ENCODE data around the gene OGT. TPM values are rescaled to one million over a fixed set of nuclear protein-coding genes. Genes with fewer than 3 reads are reported as not detected.
A peak's percentile ranks its signal among the peaks of the same experiment; 100 is the strongest.
"Not testable (repeated sequence)": the region's sequence is repeated elsewhere in the genome, so short reads cannot be mapped to it uniquely, and the experiment has no call there.

OGT gene
- total and polyA plus RNA-seq, 4 experiments from 2014 or later, result 18.3 to 525 (median 277) TPM

DNA sequence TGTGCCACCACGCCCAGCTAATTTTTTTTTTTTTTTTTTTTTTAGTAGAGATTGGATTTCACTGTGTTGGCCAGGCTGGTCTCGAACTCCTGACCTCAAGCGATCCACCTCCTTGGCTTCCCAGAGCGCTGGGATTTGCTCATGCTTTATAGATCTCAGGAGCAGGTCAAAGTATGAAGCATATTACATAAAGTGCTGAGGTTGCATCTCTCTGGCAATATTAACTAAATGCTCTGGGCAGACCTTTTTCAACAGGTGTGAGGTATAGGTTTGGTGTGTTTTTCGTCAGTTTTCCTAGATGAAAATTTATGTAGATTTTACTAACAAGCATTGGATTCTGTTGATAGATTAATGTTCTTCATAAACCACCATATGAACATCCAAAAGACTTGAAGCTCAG lies 26.0 kb downstream of the OGT start:
- Mint-ChIP-seq H3K4me3 (peak overlapping the region in 1 of 8 donors; percentile 17), H3K4me1 (peaks cover 3 to 7% (median 4%) of the 10 kb centered on the region in 4 donors), H3K27me3 (no peaks in the 10 kb centered on the region), H3K27ac (no peak overlapping the region), H3K9me3 (no peaks in the 10 kb centered on the region), H3K36me3 (peaks cover 24 to 80% of the 10 kb centered on the region in 2 donors)
- Histone ChIP-seq H3K9me3 (ENCODE audit: control insufficient read depth in 1 of 2, low read length in 2 of 2) (no peaks in the 10 kb centered on the region), H3K36me3 (ENCODE audit: insufficient read depth, low read length) (peaks cover 68% of the 10 kb centered on the region), H3K4me3 (ENCODE audit: low read length in 2 of 2) (no peak overlapping the region), H3K27me3 (ENCODE audit: insufficient read depth, low read length) (no peaks in the 10 kb centered on the region), H3K27ac (ENCODE audit: low read depth, low read length) (no peak overlapping the region), H3K4me1 (ENCODE audit: insufficient read depth, low read length) (no peaks in the 10 kb centered on the region)
- POLR2A ChIA-PET (ENCODE audit: partially characterized antibody), result no interaction called here
- no peak for DNase-seq
- intact Hi-C loops (cut with micrococcal nuclease), result loop anchor here (5.0 kb wide), 1 partner anchor 93 kb away; no protein-coding TSS in a partner anchor
- CTCF ChIA-PET (ENCODE audit: partially characterized antibody), result no interaction called here

DNA sequence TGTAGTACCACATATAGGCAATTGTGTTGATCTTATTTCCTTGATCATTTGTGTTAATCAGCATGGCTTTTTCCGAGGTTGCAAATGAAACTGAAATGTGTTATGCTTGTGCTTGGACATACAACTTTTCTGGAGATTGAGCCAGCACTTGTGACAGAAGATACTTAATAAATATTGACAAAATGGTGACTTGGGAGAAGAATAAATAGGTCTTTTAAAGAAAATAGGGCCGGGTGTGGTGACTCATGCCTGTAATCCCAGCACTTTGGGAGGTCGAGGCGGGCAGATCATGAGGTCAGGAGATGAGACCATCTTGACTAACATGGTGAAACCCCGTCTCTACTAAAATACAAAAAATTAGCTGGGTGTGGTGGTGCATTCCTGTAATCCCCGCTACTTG lies 26.9 kb downstream of the OGT start:
- DNase-seq; H3K4me3 Mint-ChIP-seq; H3K27me3 ChIP-seq (ENCODE audit: insufficient read depth, low read length); H3K4me3 ChIP-seq (ENCODE audit: low read length in 2 of 2); H3K9me3 Mint-ChIP-seq; H3K4me1 ChIP-seq (ENCODE audit: insufficient read depth, low read length); H3K9me3 ChIP-seq (ENCODE audit: control insufficient read depth in 1 of 2, low read length in 2 of 2); CTCF ChIA-PET (ENCODE audit: partially characterized antibody); H3K27me3 Mint-ChIP-seq; POLR2A ChIA-PET (ENCODE audit: partially characterized antibody); H3K27ac ChIP-seq (ENCODE audit: low read depth, low read length): not testable (repeated sequence)
- intact Hi-C loops (cut with micrococcal nuclease), result loop anchor here (5.0 kb wide), 1 partner anchor 93 kb away; no protein-coding TSS in a partner anchor
- Mint-ChIP-seq H3K27ac (peak overlapping the region in 1 of 7 donors; percentile 75), H3K36me3 (peaks cover 27 to 79% of the 10 kb centered on the region in 2 donors), H3K4me1 (peaks cover 4 to 11% (median 6%) of the 10 kb centered on the region in 4 donors)
- peaks cover 70% of the 10 kb centered on the region for H3K36me3 ChIP-seq (ENCODE audit: insufficient read depth, low read length)

GRCh38 chrX:71563921-71564320 lies 31.0 kb downstream of the OGT start:
- intact Hi-C loops (cut with micrococcal nuclease), result no loop called here
- H3K4me3 ChIP-seq (ENCODE audit: low read length in 2 of 2), result no peak overlapping the region
- peaks cover 0 to 6% (median 3%) of the 10 kb centered on the region in 4 donors for H3K4me1 Mint-ChIP-seq
- no peak for DNase-seq
- no peaks in the 10 kb centered on the region for H3K4me1 ChIP-seq (ENCODE audit: insufficient read depth, low read length)
- H3K27me3 ChIP-seq (ENCODE audit: insufficient read depth, low read length), result no peaks in the 10 kb centered on the region
- no peaks in the 10 kb centered on the region for H3K27me3 Mint-ChIP-seq
- peaks cover 32 to 83% of the 10 kb centered on the region in 2 donors for H3K36me3 Mint-ChIP-seq
- peak overlapping the region in 3 of 7 donors; percentile 3 to 57 (median 35) for H3K27ac Mint-ChIP-seq
- H3K4me3 Mint-ChIP-seq, result no peak overlapping the region
- H3K27ac ChIP-seq (ENCODE audit: low read depth, low read length), result no peak overlapping the region
- peaks cover 70% of the 10 kb centered on the region for H3K36me3 ChIP-seq (ENCODE audit: insufficient read depth, low read length)
- ChIA-PET POLR2A (ENCODE audit: partially characterized antibody) (interaction anchor here (3.9 kb wide), 1 partner anchor 30 kb away, joined by 12 read pairs; the partner anchor contains the start of gene OGT), CTCF (ENCODE audit: partially characterized antibody) (interaction anchor here (0.9 to 1.5 kb wide), 4 partner anchors 17 to 89 kb away, joined by 4 read pairs; no protein-coding TSS in a partner anchor)
- H3K9me3 Mint-ChIP-seq, result no peaks in the 10 kb centered on the region
- H3K9me3 ChIP-seq (ENCODE audit: control insufficient read depth in 1 of 2, low read length in 2 of 2), result no peaks in the 10 kb centered on the region

DNA sequence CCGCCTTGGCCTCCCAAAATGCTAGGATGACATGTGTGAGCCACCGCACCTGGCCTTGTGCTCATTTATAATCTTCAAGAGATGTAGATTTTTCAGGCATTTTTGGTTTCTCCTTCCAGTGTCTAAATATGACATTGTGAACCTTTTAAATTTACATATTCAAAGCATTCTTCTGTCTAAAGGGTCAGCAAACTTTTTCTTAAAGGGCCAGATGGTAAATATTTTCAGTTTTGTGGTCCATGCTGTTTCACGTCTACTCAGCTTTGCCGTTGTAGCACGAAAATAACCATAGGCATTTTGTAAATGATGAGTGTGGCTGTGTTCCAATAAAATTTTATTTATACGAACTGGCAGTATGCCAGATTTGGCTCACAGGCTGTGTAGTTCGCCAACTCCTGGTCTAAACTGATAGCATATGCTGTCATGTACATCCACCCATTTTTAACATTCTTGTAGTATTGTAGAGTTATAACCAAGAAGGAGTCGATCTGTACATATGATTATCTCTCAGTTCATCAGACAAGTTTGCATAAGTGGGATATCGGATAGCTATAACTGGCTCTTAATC lies 32.7 kb downstream of the OGT start:
- no peak for DNase-seq
- H3K27me3 Mint-ChIP-seq, result no peaks in the 10 kb centered on the region
- H3K4me1 Mint-ChIP-seq, result peaks cover 0 to 6% (median 3%) of the 10 kb centered on the region in 4 donors
- H3K36me3 ChIP-seq (ENCODE audit: insufficient read depth, low read length), result peaks cover 65% of the 10 kb centered on the region
- no peaks in the 10 kb centered on the region for H3K9me3 Mint-ChIP-seq
- peaks cover 32 to 76% of the 10 kb centered on the region in 2 donors for H3K36me3 Mint-ChIP-seq
- H3K4me1 ChIP-seq (ENCODE audit: insufficient read depth, low read length), result no peaks in the 10 kb centered on the region
- H3K27me3 ChIP-seq (ENCODE audit: insufficient read depth, low read length), result no peaks in the 10 kb centered on the region
- intact Hi-C loops (cut with micrococcal nuclease), result no loop called here
- CTCF ChIA-PET (ENCODE audit: partially characterized antibody), result no interaction called here
- H3K27ac Mint-ChIP-seq, result no peak overlapping the region
- no peaks in the 10 kb centered on the region for H3K9me3 ChIP-seq (ENCODE audit: control insufficient read depth in 1 of 2, low read length in 2 of 2)
- H3K4me3 Mint-ChIP-seq, result no peak overlapping the region
- H3K4me3 ChIP-seq (ENCODE audit: low read length in 2 of 2), result no peak overlapping the region
- POLR2A ChIA-PET (ENCODE audit: partially characterized antibody), result interaction anchor here (3.9 kb wide), 1 partner anchor 32 kb away, joined by 12 read pairs; the partner anchor contains the start of gene OGT
- H3K27ac ChIP-seq (ENCODE audit: low read depth, low read length), result no peak overlapping the region

- POLR2A ChIA-PET (ENCODE audit: partially characterized antibody), result interaction anchor here (0.9 kb wide), 1 partner anchor 38 kb away, joined by 3 read pairs; the partner anchor contains the start of gene OGT
- H3K27ac Mint-ChIP-seq, result not testable (repeated sequence)
- H3K36me3 ChIP-seq (ENCODE audit: insufficient read depth, low read length), result peaks cover 43% of the 10 kb centered on the region
Observed at GRCh38 chrX:71571390-71571789, 38.5 kb downstream of the OGT start.

DNA sequence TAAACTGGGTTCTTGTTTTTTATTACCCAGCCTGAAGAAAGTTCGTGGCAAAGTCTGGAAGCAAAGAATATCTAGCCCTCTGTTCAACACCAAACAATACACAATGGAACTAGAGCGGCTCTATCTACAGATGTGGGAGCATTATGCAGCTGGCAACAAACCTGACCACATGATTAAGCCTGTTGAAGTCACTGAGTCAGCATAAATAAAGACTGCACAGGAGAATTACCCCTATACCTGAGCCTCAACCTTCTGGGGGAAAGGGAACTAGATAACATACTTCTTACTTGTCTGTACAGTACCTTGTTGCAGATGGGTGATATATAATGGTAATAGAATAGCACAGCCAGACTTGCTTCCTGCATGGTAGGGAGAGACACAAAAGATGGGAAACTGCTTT lies 40.7 kb downstream of the OGT start:
- DNase-seq, result no peak
- Histone ChIP-seq H3K27me3 (ENCODE audit: insufficient read depth, low read length) (no peaks in the 10 kb centered on the region), H3K4me3 (ENCODE audit: low read length in 2 of 2) (no peak overlapping the region), H3K4me1 (ENCODE audit: insufficient read depth, low read length) (no peaks in the 10 kb centered on the region), H3K36me3 (ENCODE audit: insufficient read depth, low read length) (peaks cover 28% of the 10 kb centered on the region), H3K9me3 (ENCODE audit: control insufficient read depth in 1 of 2, low read length in 2 of 2) (no peaks in the 10 kb centered on the region), H3K27ac (ENCODE audit: low read depth, low read length) (no peak overlapping the region)
- no peaks in the 10 kb centered on the region for H3K9me3 Mint-ChIP-seq
- H3K27me3 Mint-ChIP-seq, result no peaks in the 10 kb centered on the region
- intact Hi-C loops (cut with micrococcal nuclease), result loop anchor here (5.0 kb wide), 1 partner anchor 79 kb away; no protein-coding TSS in a partner anchor
- peak overlapping the region in 1 of 7 donors; percentile 35 for H3K27ac Mint-ChIP-seq
- H3K4me1 Mint-ChIP-seq, result peaks cover 0 to 6% (median 1%) of the 10 kb centered on the region in 4 donors
- H3K36me3 Mint-ChIP-seq, result peaks cover 21 to 50% of the 10 kb centered on the region in 2 donors
- POLR2A ChIA-PET (ENCODE audit: partially characterized antibody), result interaction anchor here (1.1 to 1.2 kb wide), 2 partner anchors 23 to 40 kb away, joined by 3 read pairs; no protein-coding TSS in a partner anchor
- no peak overlapping the region for H3K4me3 Mint-ChIP-seq
- CTCF ChIA-PET (ENCODE audit: partially characterized antibody), result no interaction called here

More at GRCh38 chrX:71571390-71571789, 38.5 kb downstream of the OGT start:
- H3K4me3 ChIP-seq (ENCODE audit: low read length in 2 of 2); H3K27me3 ChIP-seq (ENCODE audit: insufficient read depth, low read length); H3K9me3 Mint-ChIP-seq; H3K4me3 Mint-ChIP-seq; H3K4me1 Mint-ChIP-seq; H3K27me3 Mint-ChIP-seq; H3K9me3 ChIP-seq (ENCODE audit: control insufficient read depth in 1 of 2, low read length in 2 of 2); DNase-seq; H3K27ac ChIP-seq (ENCODE audit: low read depth, low read length); H3K4me1 ChIP-seq (ENCODE audit: insufficient read depth, low read length): not testable (repeated sequence)
- CTCF ChIA-PET (ENCODE audit: partially characterized antibody), result interaction anchor here (1.0 kb wide), 1 partner anchor 81 kb away, joined by 3 read pairs; no protein-coding TSS in a partner anchor
- peaks cover 23 to 62% of the 10 kb centered on the region in 2 donors for H3K36me3 Mint-ChIP-seq
- intact Hi-C loops (cut with micrococcal nuclease), result loop anchor here (5.0 kb wide), 1 partner anchor 81 kb away; no protein-coding TSS in a partner anchor

DNA sequence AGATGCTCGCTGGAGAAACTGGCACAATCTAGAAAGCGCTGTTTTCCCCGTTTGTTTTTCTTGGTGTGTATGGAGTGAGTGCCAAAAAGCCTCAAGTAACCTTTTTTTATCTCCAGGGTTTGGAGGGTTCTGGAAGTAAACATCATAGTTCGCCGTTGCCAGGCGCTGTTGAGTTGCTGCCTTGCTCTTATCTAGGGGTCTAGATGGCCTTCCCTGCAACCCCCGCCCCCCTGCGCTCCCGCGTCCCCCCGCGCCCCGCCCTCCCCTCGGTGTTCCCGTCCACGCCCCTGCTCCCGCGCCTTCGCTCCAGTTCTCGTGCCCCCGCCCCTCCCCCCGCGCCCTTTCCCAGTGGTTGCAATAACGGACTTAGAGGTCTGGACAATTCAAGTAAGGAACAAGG lies 44.8 kb downstream of the OGT start:
- intact Hi-C loops (cut with micrococcal nuclease), result no loop called here
- H3K4me1 Mint-ChIP-seq, result peaks cover 0 to 7% (median 1%) of the 10 kb centered on the region in 4 donors
- H3K36me3 ChIP-seq (ENCODE audit: insufficient read depth, low read length), result peaks cover 21% of the 10 kb centered on the region
- no peak overlapping the region for H3K27ac Mint-ChIP-seq
- DNase-seq, result no peak
- no peaks in the 10 kb centered on the region for H3K9me3 ChIP-seq (ENCODE audit: control insufficient read depth in 1 of 2, low read length in 2 of 2)
- H3K4me1 ChIP-seq (ENCODE audit: insufficient read depth, low read length), result no peaks in the 10 kb centered on the region
- no peaks in the 10 kb centered on the region for H3K27me3 ChIP-seq (ENCODE audit: insufficient read depth, low read length)
- H3K36me3 Mint-ChIP-seq, result peaks cover 21 to 51% of the 10 kb centered on the region in 2 donors
- peaks cover 0 to 1% (median 0%) of the 10 kb centered on the region in 8 donors for H3K9me3 Mint-ChIP-seq
- no peak overlapping the region for H3K4me3 ChIP-seq (ENCODE audit: low read length in 2 of 2)
- H3K27me3 Mint-ChIP-seq, result no peaks in the 10 kb centered on the region
- ChIA-PET POLR2A (ENCODE audit: partially characterized antibody) (no interaction called here), CTCF (ENCODE audit: partially characterized antibody) (no interaction called here)
- no peak overlapping the region for H3K4me3 Mint-ChIP-seq
- no peak overlapping the region for H3K27ac ChIP-seq (ENCODE audit: low read depth, low read length)

All from CD4-positive, alpha-beta memory T cell (primary cell).